Measurements from ENCODE around the gene TBX22. TPM values are rescaled to one million over a fixed set of nuclear protein-coding genes. Genes with fewer than 3 reads are reported as not detected.
"Not testable (repeated sequence)": the region's sequence is repeated elsewhere in the genome, so short reads cannot be mapped to it uniquely, and the experiment has no call there.

TBX22 gene
- total RNA-seq, result not detected

- ATAC-seq, result no peak
- DNase-seq (ENCODE audit: low spot score), result no peak
These were observed at the start of gene TBX22 for GRCh38 chrX:80014141-80014940. Gene TBX22 (plus strand): TSS chrX:80014753. CDS start chrX:80022270, 7,517 bp downstream.

GRCh38 chrX:79975605-79976004 is 38.9 kb upstream of the TBX22 start:
- DNase-seq (ENCODE audit: low spot score) (no peak), ATAC-seq (no peak)

GRCh38 chrX:80004458-80004857 is 10.1 kb upstream of the TBX22 start:
- DNase-seq (ENCODE audit: low spot score), result no peak
- ATAC-seq, result no peak

- no peak for ATAC-seq
- no peak for DNase-seq (ENCODE audit: low spot score)
These were observed 3.0 kb upstream of the TBX22 start for GRCh38 chrX:80011522-80011921.

- ATAC-seq (no peak), DNase-seq (ENCODE audit: low spot score) (no peak)
These were observed 1.6 kb downstream of the TBX22 start for GRCh38 chrX:80016182-80016581.

- DNase-seq (ENCODE audit: low spot score) (no peak), ATAC-seq (no peak)
These were observed 7.1 kb downstream of the TBX22 start for GRCh38 chrX:80021621-80022020.

- DNase-seq (ENCODE audit: low spot score) (no peak), ATAC-seq (no peak)
These were observed 7.9 kb downstream of the TBX22 start for GRCh38 chrX:80022363-80023031.

- ATAC-seq (no peak), DNase-seq (ENCODE audit: low spot score) (no peak)
These were observed 11.6 kb downstream of the TBX22 start for GRCh38 chrX:80026116-80026515.

- DNase-seq (ENCODE audit: low spot score); ATAC-seq: not testable (repeated sequence)
These were observed 51.6 kb downstream of the TBX22 start for GRCh38 chrX:80066156-80066555.

- DNase-seq (ENCODE audit: low spot score); ATAC-seq: not testable (repeated sequence)
These were observed 61.1 kb downstream of the TBX22 start for GRCh38 chrX:80075625-80076024.

Data from left lobe of liver (tissue), 2 donors.